Sigmoid colon (tissue), 7 donors: ENCODE results near the gene POLR3E. TPM values are rescaled to one million over a fixed set of nuclear protein-coding genes. Genes with fewer than 3 reads are reported as not detected.

Experiments used
- DNase-seq: peaks from one replicate; pipeline ENCODE4 v3.0.0-alpha.2; 2019
- H3K27ac ChIP-seq, 4 donors: fragments of 200-600 bp; sonication (generic); one replicate each; pipeline ENCODE4 v1.5.1; 2016 to 2019; ENCODE audit warnings: mild to moderate bottlenecking in 1 of 4
- H3K27me3 ChIP-seq, 3 donors: fragments of 200-600 bp; sonication (generic); one replicate each; pipeline ENCODE4 v1.5.1; 2019; ENCODE audit warnings: mild to moderate bottlenecking in 1 of 3
- H3K36me3 ChIP-seq, 4 donors: fragments of 200-600 bp; sonication (generic); one replicate each; pipeline ENCODE4 v1.5.1; 2016 to 2019
- H3K4me1 ChIP-seq, 4 donors: fragments of 200-600 bp; sonication (generic); one replicate each; pipeline ENCODE4 v1.5.1; 2017 to 2019
- H3K4me3 ChIP-seq, 4 donors: fragments of 200-600 bp; sonication (generic); one replicate each; pipeline ENCODE4 v1.5.1; 2017 to 2019; ENCODE audit warnings: mild to moderate bottlenecking in 2 of 4, moderate library complexity in 1 of 4
- H3K9me3 ChIP-seq, 4 donors: fragments of 200-600 bp in 3 of 4; sonication (generic) in 3 of 4; one replicate each; pipeline versions ENCODE4 v1.5.1 to v1.6.1; 2013 to 2019
- EP300 ChIP-seq, 4 donors: sonication (generic); formaldehyde crosslinking; IDR thresholded peaks; one replicate each; pipeline ENCODE4 v1.6.1; 2017; ENCODE audit warnings: antibody characterized with exemption in 4 of 4
- POLR2A ChIP-seq, 2 donors: fragments of 450-650 bp; IDR thresholded peaks; one replicate each; pipeline ENCODE4 v1.6.1; 2016; ENCODE audit warnings: antibody characterized with exemption in 2 of 2, mild to moderate bottlenecking in 2 of 2, moderate library complexity in 2 of 2
- POLR2AphosphoS5 ChIP-seq, 4 donors: sonication (generic); formaldehyde crosslinking; IDR thresholded peaks; one replicate each; pipeline ENCODE4 v1.6.1; 2017; ENCODE audit warnings: antibody characterized with exemption in 4 of 4
- WGBS, 2 donors: extraction: QIAGEN DNeasy Blood & Tissue Kit; methylation state at CpG; one replicate each; pipeline ENCODE4 v1.1.7; 2013; 5-methylcytosine and 5-hydroxymethylcytosine counted together
- intact Hi-C: fragments of 100-400 bp; cut with DNase I; formaldehyde crosslinking; loops from one replicate; pipeline ENCODE4 v1.15.1; 2023
- polyA plus RNA-seq, 3 donors: library from polyadenylated mRNA; stranded (reverse); fragments of 200-250 nt; gene quantifications; one replicate each; pipeline ENCODE4 v1.2.3, GENCODE V29; 2013
- total RNA-seq, 4 donors: library from RNA; depleted of rRNA; stranded (reverse); fragments of >200 nt; gene quantifications; one replicate each; pipeline ENCODE4 v1.1.0, GENCODE V29; 2016
- TF ChIP-seq, protein P1 (sequence below), 4 experiments: fragments of 450-650 bp in 3 of 4; fragments of 200-600 bp in 1 of 4; IDR thresholded peaks; one replicate each; pipeline ENCODE4 v1.5.1; 2016 to 2019; ENCODE audit warnings: antibody characterized with exemption in 4 of 4, mild to moderate bottlenecking in 3 of 4, moderate library complexity in 2 of 4
- donor health status: healthy with polysubstance abuse.
- donor health status: Bipolar disorder and iron deficiency.
- donor health status: healthy.

POLR3E gene
- total and polyA plus RNA-seq, 7 donors, result 10.6 to 68.7 (median 39.3) TPM

DNA sequence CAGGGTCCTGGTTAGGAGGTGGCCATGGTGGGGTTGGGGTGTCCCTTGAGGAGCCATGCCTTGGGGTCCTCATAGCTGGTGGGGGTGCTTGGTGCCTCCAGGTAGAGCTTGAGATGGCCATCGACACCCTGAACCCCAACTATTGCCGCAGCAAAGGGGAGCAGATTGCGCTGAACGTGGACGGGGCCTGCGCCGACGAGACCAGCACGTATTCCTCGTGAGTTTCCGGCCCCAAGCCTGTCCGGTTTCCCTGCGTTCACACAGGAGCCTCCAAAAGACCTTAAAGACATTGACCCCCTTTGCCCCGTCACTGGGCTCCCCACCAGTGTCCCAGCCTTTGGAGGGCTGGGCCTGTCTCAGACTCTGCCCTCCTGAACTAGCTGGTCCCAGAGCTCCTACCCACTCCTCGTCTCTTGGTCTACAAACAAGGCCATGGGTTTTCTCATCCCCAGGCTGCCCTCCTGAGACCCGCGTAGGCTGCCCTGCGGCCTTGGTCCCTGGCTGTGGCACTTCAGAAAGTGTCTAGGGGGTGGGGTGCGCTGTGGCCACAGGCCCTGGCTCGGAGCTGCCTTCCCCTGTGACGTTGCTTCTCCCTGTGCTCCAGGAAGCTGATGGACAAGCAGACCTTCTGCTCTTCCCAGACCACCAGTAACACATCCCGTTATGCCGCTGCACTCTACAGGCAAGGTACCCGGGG, 11.8 kb downstream of the POLR3E start:
- no peak for DNase-seq
- Histone ChIP-seq H3K4me3 (no peak overlapping the region), H3K27me3 (no peaks in the 10 kb centered on the region), H3K27ac (no peak overlapping the region), H3K4me1 (no peaks in the 10 kb centered on the region), H3K36me3 (peaks cover 18 to 100% (median 60%) of the 10 kb centered on the region in 4 donors), H3K9me3 (no peaks in the 10 kb centered on the region)
- intact Hi-C loops, result no loop called here
- 95 to 97% methylated on average over 24 of the region's 24 CpGs for WGBS, 2 donors
- TF ChIP-seq POLR2A (IDR thresholded peaks at IDR 0.05), result no peak
- no peak for TF ChIP-seq POLR2AphosphoS5 (IDR thresholded peaks at IDR 0.05)
- no peak for TF ChIP-seq EP300 (IDR thresholded peaks at IDR 0.05)
- TF ChIP-seq, protein P1, sequence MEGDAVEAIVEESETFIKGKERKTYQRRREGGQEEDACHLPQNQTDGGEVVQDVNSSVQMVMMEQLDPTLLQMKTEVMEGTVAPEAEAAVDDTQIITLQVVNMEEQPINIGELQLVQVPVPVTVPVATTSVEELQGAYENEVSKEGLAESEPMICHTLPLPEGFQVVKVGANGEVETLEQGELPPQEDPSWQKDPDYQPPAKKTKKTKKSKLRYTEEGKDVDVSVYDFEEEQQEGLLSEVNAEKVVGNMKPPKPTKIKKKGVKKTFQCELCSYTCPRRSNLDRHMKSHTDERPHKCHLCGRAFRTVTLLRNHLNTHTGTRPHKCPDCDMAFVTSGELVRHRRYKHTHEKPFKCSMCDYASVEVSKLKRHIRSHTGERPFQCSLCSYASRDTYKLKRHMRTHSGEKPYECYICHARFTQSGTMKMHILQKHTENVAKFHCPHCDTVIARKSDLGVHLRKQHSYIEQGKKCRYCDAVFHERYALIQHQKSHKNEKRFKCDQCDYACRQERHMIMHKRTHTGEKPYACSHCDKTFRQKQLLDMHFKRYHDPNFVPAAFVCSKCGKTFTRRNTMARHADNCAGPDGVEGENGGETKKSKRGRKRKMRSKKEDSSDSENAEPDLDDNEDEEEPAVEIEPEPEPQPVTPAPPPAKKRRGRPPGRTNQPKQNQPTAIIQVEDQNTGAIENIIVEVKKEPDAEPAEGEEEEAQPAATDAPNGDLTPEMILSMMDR (IDR thresholded peaks at IDR 0.05), result no peak

DNA sequence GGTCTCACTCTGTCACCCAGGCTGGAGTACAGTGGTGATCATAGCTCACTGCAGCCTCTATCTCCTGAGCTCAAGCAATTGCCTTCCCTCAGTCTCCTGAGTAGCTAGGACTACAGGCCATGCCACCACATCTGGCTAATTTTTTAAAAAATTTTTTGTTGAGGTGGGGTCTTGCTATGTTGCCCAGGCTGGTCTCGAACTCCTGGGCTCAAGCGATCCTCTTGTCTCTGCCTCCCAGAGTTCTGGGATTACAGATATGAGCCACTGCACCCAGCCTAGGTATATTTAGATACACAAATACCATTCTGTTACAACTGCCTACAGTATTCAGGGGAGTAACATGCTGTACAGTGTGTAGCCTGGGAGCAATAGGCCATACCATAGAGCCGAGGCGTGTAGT, 14.3 kb downstream of the POLR3E start:
- no peak for DNase-seq
- H3K9me3 ChIP-seq, result no peaks in the 10 kb centered on the region

DNA sequence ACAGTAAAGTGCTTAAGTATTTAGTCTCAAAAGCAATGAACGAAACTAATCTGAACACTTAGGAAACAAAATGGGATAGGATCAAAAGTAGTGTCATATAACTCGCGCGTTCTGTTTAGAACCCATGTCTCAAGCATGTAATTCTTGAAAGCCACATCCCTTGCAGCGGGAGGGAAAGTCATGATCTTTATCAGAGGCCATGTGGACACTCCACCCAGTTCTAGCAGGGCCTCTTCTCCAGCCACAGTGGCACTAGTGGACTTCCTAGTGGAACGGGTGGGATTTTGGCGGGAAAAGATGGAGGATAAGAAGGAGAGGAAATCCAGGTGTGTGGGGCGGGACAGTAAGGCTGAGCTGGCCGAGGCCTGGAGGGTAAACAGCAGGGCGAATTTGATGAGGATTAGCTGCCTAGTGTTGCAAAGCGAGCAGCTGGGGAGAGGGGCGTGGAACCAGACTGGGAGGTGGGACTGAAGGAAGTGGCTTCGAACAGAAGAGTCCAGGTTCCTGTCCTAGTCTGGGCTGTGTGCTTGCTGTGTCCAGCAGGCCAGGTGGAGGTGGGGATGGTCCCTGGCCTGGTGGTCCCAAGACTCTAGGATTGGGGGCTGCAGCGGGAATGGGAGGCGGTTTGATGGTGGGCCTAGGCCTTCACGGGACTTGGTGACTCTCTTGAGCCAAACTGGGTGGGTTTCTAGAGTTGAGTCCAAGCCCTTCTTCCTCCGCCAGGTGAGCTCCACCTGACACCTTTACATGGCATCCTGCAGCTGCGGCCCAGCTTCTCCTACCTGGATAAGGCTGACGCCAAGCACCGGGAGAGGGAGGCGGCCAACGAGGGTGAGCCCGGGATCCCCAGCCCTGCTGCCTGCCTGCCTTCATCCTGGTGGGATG, 15.9 kb downstream of the POLR3E start:
- Histone ChIP-seq H3K27me3 (no peaks in the 10 kb centered on the region), H3K9me3 (no peaks in the 10 kb centered on the region), H3K27ac (no peak overlapping the region), H3K4me1 (no peaks in the 10 kb centered on the region), H3K4me3 (no peak overlapping the region), H3K36me3 (peaks cover 18 to 100% (median 63%) of the 10 kb centered on the region in 4 donors)
- 86 to 92% methylated on average over 23 of the region's 23 CpGs for WGBS, 2 donors
- intact Hi-C loops, result no loop called here
- no peak for DNase-seq
- TF ChIP-seq POLR2A (IDR thresholded peaks at IDR 0.05) (no peak), EP300 (IDR thresholded peaks at IDR 0.05) (no peak), POLR2AphosphoS5 (IDR thresholded peaks at IDR 0.05) (no peak)
- TF ChIP-seq, protein P1 (IDR thresholded peaks at IDR 0.05), result no peak

More for the DNA sequence above, 14.3 kb downstream of the POLR3E start:
- no peaks in the 10 kb centered on the region for H3K27me3 ChIP-seq
- H3K36me3 ChIP-seq, result peaks cover 18 to 100% (median 63%) of the 10 kb centered on the region in 4 donors
- no peaks in the 10 kb centered on the region for H3K4me1 ChIP-seq
- TF ChIP-seq, protein P1 (IDR thresholded peaks at IDR 0.05), result no peak
- TF ChIP-seq POLR2A (IDR thresholded peaks at IDR 0.05), result no peak
- TF ChIP-seq POLR2AphosphoS5 (IDR thresholded peaks at IDR 0.05), result no peak
- TF ChIP-seq EP300 (IDR thresholded peaks at IDR 0.05), result no peak
- no peak overlapping the region for H3K4me3 ChIP-seq
- intact Hi-C loops, result no loop called here
- WGBS, 2 donors, result 93 to 95% methylated on average over 4 of the region's 4 CpGs
- no peak overlapping the region for H3K27ac ChIP-seq

DNA sequence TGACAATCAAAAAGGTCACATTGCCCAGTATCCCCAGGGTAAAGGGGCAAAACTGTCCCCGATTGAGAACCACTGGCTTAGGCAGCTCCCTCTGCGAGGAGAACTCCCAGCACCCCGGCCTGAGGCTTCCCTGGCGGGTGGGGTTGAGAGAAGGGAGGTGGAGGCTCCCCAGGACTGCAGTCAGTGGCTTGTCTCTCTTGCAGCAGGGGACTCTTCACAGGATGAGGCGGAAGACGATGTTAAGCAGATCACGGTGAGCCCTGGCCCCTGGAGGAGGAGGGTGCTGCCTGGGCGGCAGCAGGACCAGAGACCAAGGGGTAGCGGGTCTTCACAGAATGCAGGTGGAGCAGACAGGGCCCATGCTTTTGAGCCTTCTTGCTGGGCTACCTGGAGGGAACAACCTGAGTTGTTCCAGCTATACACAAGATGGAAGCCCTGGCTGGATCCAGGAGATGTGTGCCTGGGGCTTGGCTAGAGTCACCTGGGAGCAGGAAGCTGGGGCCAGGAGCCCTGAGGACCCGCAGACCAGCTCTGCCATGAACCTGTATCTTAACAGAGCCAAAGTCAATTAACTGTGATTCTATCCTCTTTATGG, 16.8 kb downstream of the POLR3E start:
- WGBS, 2 donors, result 94 to 96% methylated on average over 10 of the region's 10 CpGs
- DNase-seq, result no peak
- Histone ChIP-seq H3K9me3 (no peaks in the 10 kb centered on the region), H3K36me3 (peaks cover 16 to 100% (median 58%) of the 10 kb centered on the region in 4 donors), H3K4me3 (no peak overlapping the region), H3K27ac (no peak overlapping the region), H3K4me1 (no peaks in the 10 kb centered on the region), H3K27me3 (no peaks in the 10 kb centered on the region)
- TF ChIP-seq POLR2AphosphoS5 (IDR thresholded peaks at IDR 0.05), result no peak
- intact Hi-C loops, result no loop called here
